ENCODE data around the gene OCA2.

- no peak for TF ChIP-seq POLR2A (IDR thresholded peaks at IDR 0.05)
- TF ChIP-seq, protein P1, sequence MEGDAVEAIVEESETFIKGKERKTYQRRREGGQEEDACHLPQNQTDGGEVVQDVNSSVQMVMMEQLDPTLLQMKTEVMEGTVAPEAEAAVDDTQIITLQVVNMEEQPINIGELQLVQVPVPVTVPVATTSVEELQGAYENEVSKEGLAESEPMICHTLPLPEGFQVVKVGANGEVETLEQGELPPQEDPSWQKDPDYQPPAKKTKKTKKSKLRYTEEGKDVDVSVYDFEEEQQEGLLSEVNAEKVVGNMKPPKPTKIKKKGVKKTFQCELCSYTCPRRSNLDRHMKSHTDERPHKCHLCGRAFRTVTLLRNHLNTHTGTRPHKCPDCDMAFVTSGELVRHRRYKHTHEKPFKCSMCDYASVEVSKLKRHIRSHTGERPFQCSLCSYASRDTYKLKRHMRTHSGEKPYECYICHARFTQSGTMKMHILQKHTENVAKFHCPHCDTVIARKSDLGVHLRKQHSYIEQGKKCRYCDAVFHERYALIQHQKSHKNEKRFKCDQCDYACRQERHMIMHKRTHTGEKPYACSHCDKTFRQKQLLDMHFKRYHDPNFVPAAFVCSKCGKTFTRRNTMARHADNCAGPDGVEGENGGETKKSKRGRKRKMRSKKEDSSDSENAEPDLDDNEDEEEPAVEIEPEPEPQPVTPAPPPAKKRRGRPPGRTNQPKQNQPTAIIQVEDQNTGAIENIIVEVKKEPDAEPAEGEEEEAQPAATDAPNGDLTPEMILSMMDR (IDR thresholded peaks at IDR 0.05), result no peak
Measured at GRCh38 chr15:28097656-28098359, 1.3 kb downstream of the OCA2 start.
